Hepatocyte (in vitro differentiated cells): ENCODE results near the gene COL4A1. TPM values are rescaled to one million over a fixed set of nuclear protein-coding genes. Genes with fewer than 3 reads are reported as not detected.

Experiments used
- DNase-seq: peaks from one replicate; pipeline ENCODE4 v3.0.0-alpha.2; 2016; ENCODE audit warnings: low spot score
- H2AFZ ChIP-seq: fragments of 200-600 bp; sonication (generic); 2 replicates; pipeline ENCODE4 v1.6.0; 2016; ENCODE audit warnings: antibody characterized with exemption, mild to moderate bottlenecking
- H3K27ac ChIP-seq: fragments of 200-600 bp; sonication (generic); 2 replicates; pipeline ENCODE4 v1.5.1; 2016; ENCODE audit warnings: mild to moderate bottlenecking
- H3K27me3 ChIP-seq: fragments of 200-600 bp; sonication (generic); 2 replicates; pipeline ENCODE4 v1.6.1; 2016
- H3K36me3 ChIP-seq: fragments of 200-600 bp; sonication (generic); replicated peaks from 2 replicates; pipeline ENCODE4 v1.5.1; 2016; ENCODE audit warnings: low read depth; ENCODE audit not compliant: insufficient read depth
- H3K4me1 ChIP-seq: fragments of 200-600 bp; sonication (generic); 2 replicates; pipeline ENCODE4 v1.5.1; 2016; ENCODE audit warnings: mild to moderate bottlenecking, moderate library complexity; ENCODE audit not compliant: insufficient read depth
- H3K4me2 ChIP-seq: fragments of 200-600 bp; sonication (generic); 2 replicates; pipeline ENCODE4 v1.6.0; 2016
- H3K4me3 ChIP-seq: fragments of 200-600 bp; sonication (generic); 2 replicates; pipeline ENCODE4 v1.5.1; 2016; ENCODE audit warnings: mild to moderate bottlenecking
- H3K79me2 ChIP-seq: fragments of 200-600 bp; sonication (generic); 2 replicates; pipeline ENCODE4 v1.6.0; 2017; ENCODE audit warnings: mild to moderate bottlenecking
- H3K9me2 ChIP-seq: fragments of 200-600 bp; sonication (generic); replicated peaks from 2 replicates; pipeline ENCODE4 v1.6.0; 2017; ENCODE audit warnings: mild to moderate bottlenecking; ENCODE audit not compliant: insufficient read depth
- H3K9me3 ChIP-seq: fragments of 200-600 bp; sonication (generic); 2 replicates; pipeline ENCODE4 v1.5.1; 2016; ENCODE audit warnings: low read depth, mild to moderate bottlenecking
- H4K20me1 ChIP-seq: fragments of 200-600 bp; sonication (generic); 2 replicates; pipeline ENCODE4 v1.6.0; 2016; ENCODE audit warnings: mild to moderate bottlenecking; ENCODE audit not compliant: insufficient read depth, poor library complexity, severe bottlenecking
- CTCF ChIP-seq: fragments of 200-600 bp; sonication (generic); IDR thresholded peaks from 2 replicates; pipeline ENCODE4 v1.5.1; 2016; ENCODE audit warnings: antibody characterized with exemption, mild to moderate bottlenecking; ENCODE audit not compliant: poor library complexity
- EZH2 ChIP-seq: fragments of 200-600 bp; sonication (generic); IDR thresholded peaks from 2 replicates; pipeline ENCODE4 v1.6.1; 2016; ENCODE audit warnings: antibody characterized with exemption, mild to moderate bottlenecking, borderline replicate concordance
- EZH2phosphoT487 ChIP-seq: fragments of 200-600 bp; sonication (generic); IDR thresholded peaks from one replicate; pipeline ENCODE4 v1.6.1; 2018; ENCODE audit warnings: antibody characterized with exemption, mild to moderate bottlenecking, low read depth, moderate library complexity; ENCODE audit not compliant: unreplicated experiment, severe bottlenecking
- WGBS: methylation state at CpG from one replicate; pipeline ENCODE4 v1.1.6; 2016; ENCODE audit warnings: low lambda C conversion rate; ENCODE audit errors: missing lambda C conversion rate; 5-methylcytosine and 5-hydroxymethylcytosine counted together
- polyA plus RNA-seq: library from polyadenylated mRNA; unstranded; fragments of >200 nt; fragmentation: Nextera tagmentation; extraction: Ambion mirVana; gene quantifications from 2 replicates; pipeline ENCODE4 v1.2.1, GENCODE V29; 2016
- total RNA-seq: library from RNA; depleted of rRNA; stranded (reverse); fragments of >200 nt; gene quantifications from 2 replicates; pipeline ENCODE4 v1.2.3, GENCODE V29; 2014

The COL4A1 gene
- total and polyA plus RNA-seq, 2 experiments from 2014 or later, result 138 to 269 TPM

- WGBS, result 98% methylated on average over 14 of the region's 14 CpGs
- Histone ChIP-seq H3K27me3 (no peaks in the 10 kb centered on the region), H3K4me1 (peaks cover 8% of the 10 kb centered on the region), H3K9me2 (no peaks in the 10 kb centered on the region), H3K9me3 (no peaks in the 10 kb centered on the region), H3K4me2 (no peak overlapping the region), H2AFZ (no peak overlapping the region), H4K20me1 (no peaks in the 10 kb centered on the region), H3K79me2 (no peaks in the 10 kb centered on the region), H3K36me3 (no peaks in the 10 kb centered on the region), H3K4me3 (no peak overlapping the region), H3K27ac (no peak overlapping the region)
- TF ChIP-seq EZH2phosphoT487 (no peak), EZH2 (no peak), CTCF (no peak)
- DNase-seq, result no peak
Measured at GRCh38 chr13:110209950-110210603, 96.9 kb downstream of the COL4A1 start.

- H3K27me3 ChIP-seq, result no peaks in the 10 kb centered on the region
- H3K79me2 ChIP-seq, result no peaks in the 10 kb centered on the region
- no peaks in the 10 kb centered on the region for H4K20me1 ChIP-seq
- H2AFZ ChIP-seq, result no peak overlapping the region
- no peak overlapping the region for H3K27ac ChIP-seq
- no peaks in the 10 kb centered on the region for H3K36me3 ChIP-seq
- H3K9me2 ChIP-seq, result no peaks in the 10 kb centered on the region
- no peak overlapping the region for H3K4me3 ChIP-seq
- WGBS, result 97% methylated on average over 10 of the region's 10 CpGs
- H3K4me1 ChIP-seq, result peaks cover 8% of the 10 kb centered on the region
- TF ChIP-seq EZH2phosphoT487 (no peak), CTCF (no peak), EZH2 (no peak)
- no peaks in the 10 kb centered on the region for H3K9me3 ChIP-seq
- no peak overlapping the region for H3K4me2 ChIP-seq
- DNase-seq, result no peak
Measured at GRCh38 chr13:110208116-110208515, 98.8 kb downstream of the COL4A1 start.

DNA sequence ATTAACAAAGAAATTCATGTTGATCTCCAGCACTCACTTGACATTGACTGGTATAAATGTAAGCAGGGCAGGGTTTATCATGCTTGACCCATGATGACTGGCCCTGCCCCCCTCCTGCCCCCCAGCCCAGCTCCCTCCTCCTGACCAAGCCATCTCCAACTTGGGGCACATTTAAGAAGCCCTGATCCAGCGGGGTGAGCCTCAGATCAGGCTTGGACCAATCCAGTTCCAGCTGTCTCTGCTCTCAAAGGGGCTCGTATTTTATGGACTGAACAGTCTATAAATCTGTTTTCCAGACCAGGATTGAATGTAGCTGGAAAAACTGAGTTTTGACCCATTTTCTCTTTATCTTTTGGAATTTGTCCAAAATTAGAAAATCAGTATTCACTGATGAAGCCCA is 100.0 kb downstream of the COL4A1 start:
- H3K9me2 ChIP-seq, result no peaks in the 10 kb centered on the region
- peaks cover 8% of the 10 kb centered on the region for H3K4me1 ChIP-seq
- WGBS, result 29% methylated on average over 2 of the region's 2 CpGs
- H3K9me3 ChIP-seq, result no peaks in the 10 kb centered on the region
- no peaks in the 10 kb centered on the region for H3K27me3 ChIP-seq
- no peaks in the 10 kb centered on the region for H4K20me1 ChIP-seq
- H3K79me2 ChIP-seq, result no peaks in the 10 kb centered on the region
- peak overlapping the region; percentile 76 for H3K27ac ChIP-seq
- no peaks in the 10 kb centered on the region for H3K36me3 ChIP-seq
- TF ChIP-seq CTCF (no peak), EZH2 (no peak), EZH2phosphoT487 (no peak)
- no peak overlapping the region for H3K4me2 ChIP-seq
- no peak for DNase-seq
- H2AFZ ChIP-seq, result no peak overlapping the region
- no peak overlapping the region for H3K4me3 ChIP-seq

- H3K4me2 ChIP-seq, result peak overlapping the region; percentile 6
- H3K27ac ChIP-seq, result peak overlapping the region; percentile 76
- H3K79me2 ChIP-seq, result no peaks in the 10 kb centered on the region
- H3K9me3 ChIP-seq, result no peaks in the 10 kb centered on the region
- no peaks in the 10 kb centered on the region for H3K9me2 ChIP-seq
- H3K27me3 ChIP-seq, result no peaks in the 10 kb centered on the region
- no peak for TF ChIP-seq EZH2phosphoT487
- no peak for TF ChIP-seq CTCF
- TF ChIP-seq EZH2, result no peak
- no peaks in the 10 kb centered on the region for H3K36me3 ChIP-seq
- no peak overlapping the region for H2AFZ ChIP-seq
- peak; percentile 67 for DNase-seq
- H4K20me1 ChIP-seq, result no peaks in the 10 kb centered on the region
- WGBS, result 68% methylated on average over 8 of the region's 8 CpGs
- H3K4me1 ChIP-seq, result peaks cover 8% of the 10 kb centered on the region
- no peak overlapping the region for H3K4me3 ChIP-seq
Measured at GRCh38 chr13:110206185-110206584, 100.8 kb downstream of the COL4A1 start.
